HG03521 (cell line): Measurements from ENCODE around the gene GRAMD1B.
"Not testable (repeated sequence)": the region's sequence is repeated elsewhere in the genome, so short reads cannot be mapped to it uniquely, and the experiment has no call there.

ENCODE experiments used
- ATAC-seq: cut with Tn5 transposase; IDR thresholded peaks from one replicate; pipeline ENCODE4 v1.9.1; 2021; ENCODE audit warnings: mild to moderate bottlenecking, moderate library complexity; ENCODE audit not compliant: unreplicated experiment

The GRAMD1B gene

GRCh38 chr11:123439616-123440015 is 9.5 kb downstream of the GRAMD1B start:
- ATAC-seq, result no peak

- no peak for ATAC-seq
Measured at GRCh38 chr11:123441161-123441560, 11.1 kb downstream of the GRAMD1B start.

GRCh38 chr11:123443851-123444623 is 14.0 kb downstream of the GRAMD1B start:
- no peak for ATAC-seq

- no peak for ATAC-seq
Measured at GRCh38 chr11:123448823-123449222, 18.8 kb downstream of the GRAMD1B start.

GRCh38 chr11:123449436-123449835 is 19.4 kb downstream of the GRAMD1B start:
- ATAC-seq, result no peak

GRCh38 chr11:123450623-123451022 is 20.6 kb downstream of the GRAMD1B start:
- no peak for ATAC-seq

- no peak for ATAC-seq
Measured at GRCh38 chr11:123451183-123451781, 21.2 kb downstream of the GRAMD1B start.

GRCh38 chr11:123452794-123453193 is 22.7 kb downstream of the GRAMD1B start:
- no peak for ATAC-seq

- no peak for ATAC-seq
Measured at GRCh38 chr11:123454060-123454651, 24.1 kb downstream of the GRAMD1B start.

- ATAC-seq, result no peak
Measured at GRCh38 chr11:123454796-123455195, 24.7 kb downstream of the GRAMD1B start.

GRCh38 chr11:123456448-123456847 is 26.4 kb downstream of the GRAMD1B start:
- not testable (repeated sequence) for ATAC-seq

- no peak for ATAC-seq
Measured at GRCh38 chr11:123457187-123457770, 27.2 kb downstream of the GRAMD1B start.

- ATAC-seq, result no peak
Measured at GRCh38 chr11:123458501-123458900, 28.4 kb downstream of the GRAMD1B start.

- ATAC-seq, result no peak
Measured at GRCh38 chr11:123460012-123460700, 30.1 kb downstream of the GRAMD1B start.

GRCh38 chr11:123461164-123461563 is 31.1 kb downstream of the GRAMD1B start:
- ATAC-seq, result no peak

GRCh38 chr11:123465667-123466066 is 35.6 kb downstream of the GRAMD1B start:
- ATAC-seq, result not testable (repeated sequence)

- ATAC-seq, result not testable (repeated sequence)
Measured at GRCh38 chr11:123466172-123466571, 36.1 kb downstream of the GRAMD1B start.

- no peak for ATAC-seq
Measured at GRCh38 chr11:123469089-123469488, 39.0 kb downstream of the GRAMD1B start.

GRCh38 chr11:123469586-123469985 is 39.5 kb downstream of the GRAMD1B start:
- no peak for ATAC-seq

- no peak for ATAC-seq
Measured at GRCh38 chr11:123470842-123471241, 40.8 kb downstream of the GRAMD1B start.
